Measurements from ENCODE around the gene AP2A1. TPM values are rescaled to one million over a fixed set of nuclear protein-coding genes. Genes with fewer than 3 reads are reported as not detected.

The AP2A1 gene
- total and polyA plus RNA-seq, 2 of the 13 experiments (the other 11 are each of a cell fraction or from before 2014, with no cell fraction given): 22.7 to 39.7 TPM

GRCh38 chr19:49752701-49753100 is 14.1 kb upstream of the AP2A1 start:
- no peak for FAIRE-seq
- TF ChIP-seq ZNF746 (CRISPR knock-in tag; IDR thresholded peaks at IDR 0.05) (no peak), SP140L (CRISPR knock-in tag; IDR thresholded peaks at IDR 0.05; ENCODE audit: borderline replicate concordance) (no peak), TARDBP (CRISPR knock-in tag; IDR thresholded peaks at IDR 0.05) (no peak), ZBTB42 (CRISPR knock-in tag; IDR thresholded peaks at IDR 0.05) (no peak), SCMH1 (CRISPR knock-in tag; IDR thresholded peaks at IDR 0.05; ENCODE audit: borderline replicate concordance) (no peak), ZBTB38 (CRISPR knock-in tag; IDR thresholded peaks at IDR 0.05) (no peak)
- TF ChIP-seq, protein P1, sequence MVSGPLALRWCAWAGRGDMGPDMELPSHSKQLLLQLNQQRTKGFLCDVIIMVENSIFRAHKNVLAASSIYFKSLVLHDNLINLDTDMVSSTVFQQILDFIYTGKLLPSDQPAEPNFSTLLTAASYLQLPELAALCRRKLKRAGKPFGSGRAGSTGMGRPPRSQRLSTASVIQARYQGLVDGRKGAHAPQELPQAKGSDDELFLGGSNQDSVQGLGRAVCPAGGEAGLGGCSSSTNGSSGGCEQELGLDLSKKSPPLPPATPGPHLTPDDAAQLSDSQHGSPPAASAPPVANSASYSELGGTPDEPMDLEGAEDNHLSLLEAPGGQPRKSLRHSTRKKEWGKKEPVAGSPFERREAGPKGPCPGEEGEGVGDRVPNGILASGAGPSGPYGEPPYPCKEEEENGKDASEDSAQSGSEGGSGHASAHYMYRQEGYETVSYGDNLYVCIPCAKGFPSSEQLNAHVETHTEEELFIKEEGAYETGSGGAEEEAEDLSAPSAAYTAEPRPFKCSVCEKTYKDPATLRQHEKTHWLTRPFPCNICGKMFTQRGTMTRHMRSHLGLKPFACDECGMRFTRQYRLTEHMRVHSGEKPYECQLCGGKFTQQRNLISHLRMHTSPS (CRISPR knock-in tag; IDR thresholded peaks at IDR 0.05; ENCODE audit: low read depth): no peak
- Histone ChIP-seq H3K4me1 (ENCODE audit: insufficient read depth, low read length) (no peaks in the 10 kb centered on the region), H3K79me2 (ENCODE audit: insufficient read depth, low read length) (no peaks in the 10 kb centered on the region), H3K4me3 (replicated peaks in 1 of 3; ENCODE audit: insufficient read depth in 1 of 3, low read depth in 2 of 3, low read length in 3 of 3) (no peak overlapping the region), H2AFZ (ENCODE audit: low read length) (no peak overlapping the region), H3K27ac (ENCODE audit: extremely low read length, insufficient read depth, low read length) (no peak overlapping the region), H3K27me3 (ENCODE audit: control insufficient read depth in 1 of 2, insufficient read depth in 2 of 2, low read length in 2 of 2) (0 out of 5 replicates have a peak, but pooled peaks cover 0 to 7% of the 10 kb centered on the region in 2 experiments), H3K36me3 (replicated peaks in 1 of 2; ENCODE audit: control insufficient read depth in 1 of 2, insufficient read depth in 2 of 2, low read length in 2 of 2) (no peaks in the 10 kb centered on the region), H4K20me1 (ENCODE audit: insufficient read depth, low read length) (no peaks in the 10 kb centered on the region), H3K9ac (ENCODE audit: insufficient read depth, low read depth, low read length) (no peak overlapping the region), H3K4me2 (ENCODE audit: low read depth, low read length) (no peak overlapping the region), H3K9me3 (ENCODE audit: low read length) (peaks cover 12% of the 10 kb centered on the region)
- no TSS peak for BruUV-seq (replicated peaks)
- in situ Hi-C loops (cut with HindIII; ENCODE audit: extremely low pct_ligation_motif_present, low pct_unique_long_range_greater_than_20kb): no loop called here
- ATAC-seq: no peak
- WGBS (ENCODE audit: low lambda C conversion rate): 6% methylated on average over 1 of the region's 1 CpG
- DNase-seq (ENCODE audit: low spot score): no peak
- intact Hi-C loops (cut with micrococcal nuclease; ENCODE audit: unreplicated experiment): no loop called here
- ChIA-PET CTCF (ENCODE audit: low intra/inter-chr PET ratio, low total read pairs) (no interaction called here), POLR2A (no interaction called here)

GRCh38 chr19:49755956-49756355 is 10.8 kb upstream of the AP2A1 start:
- H3K36me3 ChIP-seq (replicated peaks in 1 of 2; ENCODE audit: control insufficient read depth in 1 of 2, insufficient read depth in 2 of 2, low read length in 2 of 2): no peaks in the 10 kb centered on the region
- H3K4me1 ChIP-seq (ENCODE audit: insufficient read depth, low read length): peaks cover 9% of the 10 kb centered on the region; the same call in 1 of the 2 replicates
- no peaks in the 10 kb centered on the region for H4K20me1 ChIP-seq (ENCODE audit: insufficient read depth, low read length)
- DNase-seq (ENCODE audit: low spot score) (no peak), ATAC-seq (no peak), FAIRE-seq (no peak)
- 67% methylated on average over 3 of the region's 3 CpGs for WGBS (ENCODE audit: low lambda C conversion rate)
- BruUV-seq (replicated peaks): no TSS peak
- H3K4me2 ChIP-seq (ENCODE audit: low read depth, low read length): no peak overlapping the region
- TF ChIP-seq KDM3A (CRISPR knock-in tag; IDR thresholded peaks at IDR 0.05; ENCODE audit: low read depth): no peak
- H3K27ac ChIP-seq (ENCODE audit: extremely low read length, insufficient read depth, low read length): no peak overlapping the region
- no peaks in the 10 kb centered on the region for H3K79me2 ChIP-seq (ENCODE audit: insufficient read depth, low read length)
- no peak overlapping the region for H3K4me3 ChIP-seq (replicated peaks in 1 of 3; ENCODE audit: insufficient read depth in 1 of 3, low read depth in 2 of 3, low read length in 3 of 3)
- intact Hi-C loops (cut with micrococcal nuclease; ENCODE audit: unreplicated experiment): no loop called here
- no peak overlapping the region for H2AFZ ChIP-seq (ENCODE audit: low read length)
- H3K27me3 ChIP-seq (ENCODE audit: control insufficient read depth in 1 of 2, insufficient read depth in 2 of 2, low read length in 2 of 2): peaks cover 0 to 7% of the 10 kb centered on the region in 2 experiments; a peak in 1 of 5 replicates
- ChIA-PET POLR2A (no interaction called here), CTCF (ENCODE audit: low intra/inter-chr PET ratio, low total read pairs) (no interaction called here)
- H3K9me3 ChIP-seq (ENCODE audit: low read length): peaks cover 12% of the 10 kb centered on the region
- H3K9ac ChIP-seq (ENCODE audit: insufficient read depth, low read depth, low read length): no peak overlapping the region
- in situ Hi-C loops (cut with HindIII; ENCODE audit: extremely low pct_ligation_motif_present, low pct_unique_long_range_greater_than_20kb): no loop called here
